ENCODE results near the gene HSPA12A. TPM values are rescaled to one million over a fixed set of nuclear protein-coding genes. Genes with fewer than 3 reads are reported as not detected.

HSPA12A gene
- total RNA-seq, 1 experiment from 2014 or later = 3.1 TPM

GRCh38 chr10:116657863-116658551, 84.4 kb downstream of the HSPA12A start:
- ATAC-seq (no peak), DNase-seq (no peak)
- H3K27me3 ChIP-seq (ENCODE audit: low read length) = 0 out of 2 replicates have a peak, but pooled peaks cover 8% of the 10 kb centered on the region
- H3K9me3 ChIP-seq (ENCODE audit: low read length) = no peaks in the 10 kb centered on the region
- H4K20me1 ChIP-seq (ENCODE audit: low read length) = no peaks in the 10 kb centered on the region
- H3K36me3 ChIP-seq (ENCODE audit: low read depth, low read length) = no peaks in the 10 kb centered on the region
- no peak overlapping the region for H3K4me2 ChIP-seq (ENCODE audit: low read length)
- H3K9ac ChIP-seq (ENCODE audit: low read length) = no peak overlapping the region
- TF ChIP-seq EZH2phosphoT487 (IDR thresholded peaks at IDR 0.05; ENCODE audit: borderline replicate concordance, low read length) (no peak), EZH2 (IDR thresholded peaks at IDR 0.05; ENCODE audit: low read length, unreplicated experiment) (no peak), CTCF (conservative IDR thresholded peaks at IDR 0.05; ENCODE audit: low read depth, low read length) (no peak)
- intact Hi-C loops (cut with micrococcal nuclease) = no loop called here
- no peak overlapping the region for H3K4me3 ChIP-seq (ENCODE audit: low read length)
- H3K4me1 ChIP-seq (ENCODE audit: insufficient read depth, low read length) = no peaks in the 10 kb centered on the region
- H3K9me2 ChIP-seq (replicated peaks; ENCODE audit: low read length) = no peaks in the 10 kb centered on the region
- no peaks in the 10 kb centered on the region for H3K79me2 ChIP-seq (ENCODE audit: low read length)
- ChIA-PET POLR2A (ENCODE audit: unreplicated experiment) (no interaction called here), CTCF (no interaction called here)
- no peak overlapping the region for H2AFZ ChIP-seq (ENCODE audit: low read length)
- H3K27ac ChIP-seq (ENCODE audit: low read length) = no peak overlapping the region
- H3F3A ChIP-seq (ENCODE audit: low read length, unreplicated experiment) = no peaks in the 10 kb centered on the region
- BruUV-seq (replicated peaks) = no TSS peak

- Histone ChIP-seq H3K4me1 (ENCODE audit: insufficient read depth, low read length) (no peaks in the 10 kb centered on the region), H3K9me3 (ENCODE audit: low read length) (no peaks in the 10 kb centered on the region), H3K9me2 (replicated peaks; ENCODE audit: low read length) (no peaks in the 10 kb centered on the region), H4K20me1 (ENCODE audit: low read length) (no peaks in the 10 kb centered on the region), H3K79me2 (ENCODE audit: low read length) (no peaks in the 10 kb centered on the region), H3F3A (ENCODE audit: low read length, unreplicated experiment) (no peaks in the 10 kb centered on the region), H3K9ac (ENCODE audit: low read length) (no peak overlapping the region), H3K4me3 (ENCODE audit: low read length) (no peak overlapping the region), H3K36me3 (ENCODE audit: low read depth, low read length) (no peaks in the 10 kb centered on the region), H2AFZ (ENCODE audit: low read length) (no peak overlapping the region), H3K27ac (ENCODE audit: low read length) (no peak overlapping the region), H3K4me2 (ENCODE audit: low read length) (no peak overlapping the region), H3K27me3 (ENCODE audit: low read length) (0 out of 2 replicates have a peak, but pooled peaks cover 15% of the 10 kb centered on the region)
- no TSS peak for BruUV-seq (replicated peaks)
- no peak for TF ChIP-seq CTCF (conservative IDR thresholded peaks at IDR 0.05; ENCODE audit: low read depth, low read length)
- ATAC-seq (no peak), DNase-seq (no peak)
- CTCF ChIA-PET = no interaction called here
- POLR2A ChIA-PET (ENCODE audit: unreplicated experiment) = no interaction called here
- intact Hi-C loops (cut with micrococcal nuclease) = no loop called here
Observed at GRCh38 chr10:116656044-116656443, 86.3 kb downstream of the HSPA12A start.

- ATAC-seq (no peak), DNase-seq (no peak)
- no peaks in the 10 kb centered on the region for H3K36me3 ChIP-seq (ENCODE audit: low read depth, low read length)
- intact Hi-C loops (cut with micrococcal nuclease) = no loop called here
- 0 out of 2 replicates have a peak, but pooled peaks cover 10% of the 10 kb centered on the region for H3K27me3 ChIP-seq (ENCODE audit: low read length)
- H3K27ac ChIP-seq (ENCODE audit: low read length) = no peak overlapping the region
- TF ChIP-seq EZH2phosphoT487 (IDR thresholded peaks at IDR 0.05; ENCODE audit: borderline replicate concordance, low read length) = no peak
- no peak for TF ChIP-seq CTCF (conservative IDR thresholded peaks at IDR 0.05; ENCODE audit: low read depth, low read length)
- no peak for TF ChIP-seq EZH2 (IDR thresholded peaks at IDR 0.05; ENCODE audit: low read length, unreplicated experiment)
- H3K4me3 ChIP-seq (ENCODE audit: low read length) = no peak overlapping the region
- BruUV-seq (replicated peaks) = no TSS peak
- no peak overlapping the region for H3K9ac ChIP-seq (ENCODE audit: low read length)
- H3K9me2 ChIP-seq (replicated peaks; ENCODE audit: low read length) = no peaks in the 10 kb centered on the region
- no peaks in the 10 kb centered on the region for H3K9me3 ChIP-seq (ENCODE audit: low read length)
- H3K4me2 ChIP-seq (ENCODE audit: low read length) = no peak overlapping the region
- H2AFZ ChIP-seq (ENCODE audit: low read length) = no peak overlapping the region
- H3K4me1 ChIP-seq (ENCODE audit: insufficient read depth, low read length) = no peaks in the 10 kb centered on the region
- ChIA-PET CTCF (no interaction called here), POLR2A (ENCODE audit: unreplicated experiment) (no interaction called here)
- no peaks in the 10 kb centered on the region for H3K79me2 ChIP-seq (ENCODE audit: low read length)
- no peaks in the 10 kb centered on the region for H3F3A ChIP-seq (ENCODE audit: low read length, unreplicated experiment)
- H4K20me1 ChIP-seq (ENCODE audit: low read length) = no peaks in the 10 kb centered on the region
Observed at GRCh38 chr10:116655568-116655967, 86.8 kb downstream of the HSPA12A start.
